Hepatocyte (in vitro differentiated cells): ENCODE results near the gene KCNIP3. TPM values are rescaled to one million over a fixed set of nuclear protein-coding genes. Genes with fewer than 3 reads are reported as not detected.

Experiments
- DNase-seq: peaks from one replicate; pipeline ENCODE4 v3.0.0-alpha.2; 2016; ENCODE audit warnings: low spot score
- H2AFZ ChIP-seq: fragments of 200-600 bp; sonication (generic); 2 replicates; pipeline ENCODE4 v1.6.0; 2016; ENCODE audit warnings: antibody characterized with exemption, mild to moderate bottlenecking
- H3K27ac ChIP-seq: fragments of 200-600 bp; sonication (generic); 2 replicates; pipeline ENCODE4 v1.5.1; 2016; ENCODE audit warnings: mild to moderate bottlenecking
- H3K27me3 ChIP-seq: fragments of 200-600 bp; sonication (generic); 2 replicates; pipeline ENCODE4 v1.6.1; 2016
- H3K36me3 ChIP-seq: fragments of 200-600 bp; sonication (generic); replicated peaks from 2 replicates; pipeline ENCODE4 v1.5.1; 2016; ENCODE audit warnings: low read depth; ENCODE audit not compliant: insufficient read depth
- H3K4me1 ChIP-seq: fragments of 200-600 bp; sonication (generic); 2 replicates; pipeline ENCODE4 v1.5.1; 2016; ENCODE audit warnings: mild to moderate bottlenecking, moderate library complexity; ENCODE audit not compliant: insufficient read depth
- H3K4me2 ChIP-seq: fragments of 200-600 bp; sonication (generic); 2 replicates; pipeline ENCODE4 v1.6.0; 2016
- H3K4me3 ChIP-seq: fragments of 200-600 bp; sonication (generic); 2 replicates; pipeline ENCODE4 v1.5.1; 2016; ENCODE audit warnings: mild to moderate bottlenecking
- H3K79me2 ChIP-seq: fragments of 200-600 bp; sonication (generic); 2 replicates; pipeline ENCODE4 v1.6.0; 2017; ENCODE audit warnings: mild to moderate bottlenecking
- H3K9me2 ChIP-seq: fragments of 200-600 bp; sonication (generic); replicated peaks from 2 replicates; pipeline ENCODE4 v1.6.0; 2017; ENCODE audit warnings: mild to moderate bottlenecking; ENCODE audit not compliant: insufficient read depth
- H3K9me3 ChIP-seq: fragments of 200-600 bp; sonication (generic); 2 replicates; pipeline ENCODE4 v1.5.1; 2016; ENCODE audit warnings: low read depth, mild to moderate bottlenecking
- H4K20me1 ChIP-seq: fragments of 200-600 bp; sonication (generic); 2 replicates; pipeline ENCODE4 v1.6.0; 2016; ENCODE audit warnings: mild to moderate bottlenecking; ENCODE audit not compliant: insufficient read depth, poor library complexity, severe bottlenecking
- EZH2 ChIP-seq: fragments of 200-600 bp; sonication (generic); IDR thresholded peaks from 2 replicates; pipeline ENCODE4 v1.6.1; 2016; ENCODE audit warnings: antibody characterized with exemption, mild to moderate bottlenecking, borderline replicate concordance
- EZH2phosphoT487 ChIP-seq: fragments of 200-600 bp; sonication (generic); IDR thresholded peaks from one replicate; pipeline ENCODE4 v1.6.1; 2018; ENCODE audit warnings: antibody characterized with exemption, mild to moderate bottlenecking, low read depth, moderate library complexity; ENCODE audit not compliant: unreplicated experiment, severe bottlenecking
- WGBS: methylation state at CpG from one replicate; pipeline ENCODE4 v1.1.6; 2016; ENCODE audit warnings: low lambda C conversion rate; ENCODE audit errors: missing lambda C conversion rate; 5-methylcytosine and 5-hydroxymethylcytosine counted together
- polyA plus RNA-seq: library from polyadenylated mRNA; unstranded; fragments of >200 nt; fragmentation: Nextera tagmentation; extraction: Ambion mirVana; gene quantifications from 2 replicates; pipeline ENCODE4 v1.2.1, GENCODE V29; 2016
- total RNA-seq: library from RNA; depleted of rRNA; stranded (reverse); fragments of >200 nt; gene quantifications from 2 replicates; pipeline ENCODE4 v1.2.3, GENCODE V29; 2014
- TF ChIP-seq, protein P1 (sequence below): fragments of 200-600 bp; sonication (generic); IDR thresholded peaks from 2 replicates; pipeline ENCODE4 v1.5.1; 2016; ENCODE audit warnings: antibody characterized with exemption, mild to moderate bottlenecking; ENCODE audit not compliant: poor library complexity

Gene KCNIP3
- total and polyA plus RNA-seq, 2 experiments from 2014 or later = 6.1 to 6.5 TPM

DNA sequence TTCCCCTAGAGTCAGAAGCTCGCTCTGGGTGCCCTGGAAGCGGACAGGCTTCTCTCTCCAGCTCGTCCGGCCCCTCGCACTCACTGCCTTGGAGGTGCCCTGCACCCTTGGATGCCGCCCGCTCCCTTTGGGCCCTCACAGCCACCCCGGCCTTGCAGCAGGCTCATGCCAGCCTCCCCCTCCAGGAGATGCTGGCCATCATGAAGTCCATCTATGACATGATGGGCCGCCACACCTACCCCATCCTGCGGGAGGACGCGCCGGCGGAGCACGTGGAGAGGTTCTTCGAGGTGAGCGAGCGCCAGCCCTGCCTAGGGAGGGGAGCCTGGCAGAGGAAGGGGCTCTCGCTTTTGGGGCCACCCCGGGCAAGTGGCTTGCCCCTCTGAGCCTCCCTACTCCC, 85.0 kb downstream of the KCNIP3 start:
- Histone ChIP-seq H3K27ac (no peak overlapping the region), H3K9me3 (no peaks in the 10 kb centered on the region), H3K36me3 (no peaks in the 10 kb centered on the region), H3K4me2 (no peak overlapping the region), H2AFZ (no peak overlapping the region), H3K9me2 (no peaks in the 10 kb centered on the region), H3K79me2 (no peaks in the 10 kb centered on the region), H4K20me1 (no peaks in the 10 kb centered on the region), H3K4me1 (no peaks in the 10 kb centered on the region), H3K4me3 (no peak overlapping the region), H3K27me3 (no peaks in the 10 kb centered on the region)
- TF ChIP-seq EZH2 (no peak), EZH2phosphoT487 (no peak)
- TF ChIP-seq, protein P1, sequence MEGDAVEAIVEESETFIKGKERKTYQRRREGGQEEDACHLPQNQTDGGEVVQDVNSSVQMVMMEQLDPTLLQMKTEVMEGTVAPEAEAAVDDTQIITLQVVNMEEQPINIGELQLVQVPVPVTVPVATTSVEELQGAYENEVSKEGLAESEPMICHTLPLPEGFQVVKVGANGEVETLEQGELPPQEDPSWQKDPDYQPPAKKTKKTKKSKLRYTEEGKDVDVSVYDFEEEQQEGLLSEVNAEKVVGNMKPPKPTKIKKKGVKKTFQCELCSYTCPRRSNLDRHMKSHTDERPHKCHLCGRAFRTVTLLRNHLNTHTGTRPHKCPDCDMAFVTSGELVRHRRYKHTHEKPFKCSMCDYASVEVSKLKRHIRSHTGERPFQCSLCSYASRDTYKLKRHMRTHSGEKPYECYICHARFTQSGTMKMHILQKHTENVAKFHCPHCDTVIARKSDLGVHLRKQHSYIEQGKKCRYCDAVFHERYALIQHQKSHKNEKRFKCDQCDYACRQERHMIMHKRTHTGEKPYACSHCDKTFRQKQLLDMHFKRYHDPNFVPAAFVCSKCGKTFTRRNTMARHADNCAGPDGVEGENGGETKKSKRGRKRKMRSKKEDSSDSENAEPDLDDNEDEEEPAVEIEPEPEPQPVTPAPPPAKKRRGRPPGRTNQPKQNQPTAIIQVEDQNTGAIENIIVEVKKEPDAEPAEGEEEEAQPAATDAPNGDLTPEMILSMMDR = no peak
- no peak for DNase-seq
- WGBS = 94% methylated on average over 20 of the region's 20 CpGs

- Histone ChIP-seq H3K27me3 (no peaks in the 10 kb centered on the region), H3K4me2 (no peak overlapping the region), H3K79me2 (no peaks in the 10 kb centered on the region), H3K4me1 (no peaks in the 10 kb centered on the region), H2AFZ (no peak overlapping the region), H3K27ac (no peak overlapping the region), H3K9me3 (no peaks in the 10 kb centered on the region), H3K9me2 (no peaks in the 10 kb centered on the region), H3K4me3 (no peak overlapping the region), H3K36me3 (no peaks in the 10 kb centered on the region), H4K20me1 (no peaks in the 10 kb centered on the region)
- TF ChIP-seq, protein P1 = no peak
- TF ChIP-seq EZH2 (no peak), EZH2phosphoT487 (no peak)
- 83% methylated on average over 12 of the region's 14 CpGs for WGBS
- no peak for DNase-seq
Measured at GRCh38 chr2:95382686-95383634, 85.8 kb downstream of the KCNIP3 start.

DNA sequence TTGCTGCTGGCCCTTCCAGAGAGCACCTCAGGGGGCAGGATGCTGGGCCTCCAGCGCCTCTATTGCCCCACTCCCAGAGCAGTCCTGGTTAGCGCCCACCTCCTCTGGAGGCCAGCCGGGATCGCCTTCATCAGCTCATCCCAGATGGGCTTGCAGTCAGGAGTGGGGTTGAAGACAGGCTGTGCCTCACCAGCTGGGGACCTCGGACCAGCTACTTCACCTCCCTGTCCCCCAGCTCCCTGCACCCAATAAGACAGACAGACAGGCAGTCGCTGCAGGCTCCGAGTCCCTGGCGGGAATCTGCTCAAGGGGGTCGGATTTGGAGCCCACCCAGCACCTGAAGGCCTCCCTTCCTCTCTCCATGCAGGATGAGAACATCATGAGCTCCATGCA, 86.5 kb downstream of the KCNIP3 start:
- no peak overlapping the region for H2AFZ ChIP-seq
- no peak overlapping the region for H3K4me3 ChIP-seq
- H3K27ac ChIP-seq = no peak overlapping the region
- H3K4me1 ChIP-seq = no peaks in the 10 kb centered on the region
- no peak overlapping the region for H3K4me2 ChIP-seq
- no peak for DNase-seq
- H3K9me2 ChIP-seq = no peaks in the 10 kb centered on the region
- TF ChIP-seq EZH2phosphoT487 (no peak), EZH2 (no peak)
- TF ChIP-seq, protein P1 = no peak
- H4K20me1 ChIP-seq = no peaks in the 10 kb centered on the region
- H3K36me3 ChIP-seq = no peaks in the 10 kb centered on the region
- H3K9me3 ChIP-seq = no peaks in the 10 kb centered on the region
- 92% methylated on average over 9 of the region's 9 CpGs for WGBS
- H3K79me2 ChIP-seq = no peaks in the 10 kb centered on the region
- no peaks in the 10 kb centered on the region for H3K27me3 ChIP-seq
